ENCODE measurements around the gene ABCF1.

- no peak for TF ChIP-seq RAD21 (IDR thresholded peaks at IDR 0.05)
- no peak for TF ChIP-seq CTCF (IDR thresholded peaks at IDR 0.05; ENCODE audit: low read depth, low read length, missing input control)
- no peak for TF ChIP-seq REST (IDR thresholded peaks at IDR 0.05)
- TF ChIP-seq GABPA (IDR thresholded peaks at IDR 0.05 in 1 of 2, conservative IDR thresholded peaks at IDR 0.05 in 1 of 2), result no peak
- TF ChIP-seq EGR1 (IDR thresholded peaks at IDR 0.05; ENCODE audit: low read depth in 2 of 2), result no peak
- no peak for TF ChIP-seq ZBTB33 (IDR thresholded peaks at IDR 0.05)
- no peak for TF ChIP-seq MAX (IDR thresholded peaks at IDR 0.05)
- no peak for TF ChIP-seq YY1 (IDR thresholded peaks at IDR 0.05)
- no peak for TF ChIP-seq JUND (IDR thresholded peaks at IDR 0.05)
Observed at GRCh38 chr6:30603961-30604360, 32.7 kb downstream of the ABCF1 start.

Measured in liver (tissue), 3 donors.